Gastroesophageal sphincter (tissue), 2 donors: Measurements from ENCODE around the gene ALDH3B1.

Source experiments
- EP300 ChIP-seq: sonication (generic); formaldehyde crosslinking; IDR thresholded peaks from one replicate; pipeline ENCODE4 v1.6.1; 2017; ENCODE audit warnings: antibody characterized with exemption, mild to moderate bottlenecking
- POLR2A ChIP-seq, 2 donors: fragments of 450-650 bp; IDR thresholded peaks; one replicate each; pipeline ENCODE4 v1.6.1; 2017; ENCODE audit warnings: antibody characterized with exemption in 2 of 2, mild to moderate bottlenecking in 2 of 2, moderate library complexity in 1 of 2

DNA sequence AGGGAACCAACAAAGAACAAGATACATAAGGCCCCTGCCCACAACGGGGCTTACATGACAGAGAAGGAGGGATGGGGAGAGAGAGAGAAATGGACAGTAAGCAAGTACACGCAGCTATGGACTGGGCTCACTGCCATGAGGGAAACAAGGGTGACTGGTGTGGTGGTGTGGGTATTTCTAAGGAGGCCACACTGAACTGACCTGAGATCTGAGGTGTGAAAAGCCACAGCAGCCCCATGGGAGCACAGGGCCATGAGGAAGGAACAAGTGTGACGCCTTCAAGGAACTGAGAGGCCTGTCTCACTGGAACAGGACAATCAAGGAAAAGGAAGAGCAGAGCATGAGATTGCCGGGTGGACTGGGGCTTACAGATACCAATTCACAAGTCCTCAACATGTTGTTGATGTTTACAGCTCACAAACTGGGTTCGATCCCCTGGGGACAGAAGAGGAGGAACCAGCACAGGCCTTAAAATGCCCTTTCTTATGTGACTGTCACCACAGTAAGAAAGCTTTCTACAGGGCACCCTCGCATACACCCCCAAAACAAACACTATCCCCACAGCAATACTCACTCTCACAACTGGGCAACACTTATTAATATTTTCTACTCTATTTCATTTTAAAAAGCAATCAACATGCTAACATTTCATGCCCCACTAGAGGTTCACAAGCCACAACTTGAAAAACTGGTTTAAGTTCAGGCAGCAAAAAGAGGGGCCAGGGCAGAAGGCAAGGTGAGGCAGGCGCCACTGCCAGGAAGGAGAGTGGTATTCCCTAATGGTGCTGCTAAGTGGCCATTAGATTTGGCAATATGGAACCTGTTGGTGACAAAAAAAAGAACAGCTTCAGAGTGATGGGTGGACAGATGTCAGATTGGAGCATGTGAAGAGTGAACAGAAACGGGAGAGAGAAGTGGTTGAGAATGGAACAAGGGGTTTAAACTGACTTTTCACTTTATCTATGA lies 67.8 kb downstream of the ALDH3B1 start:
- TF ChIP-seq EP300 = no peak
- TF ChIP-seq POLR2A (IDR thresholded peaks at IDR 0.05) = no peak
